Fibroblast of skin of right quadriceps (primary cell): ENCODE results near the gene HMCN2.

Experiments
- DNase-seq: peaks from one replicate; pipeline ENCODE4 v3.0.0-alpha.2; 2013

HMCN2 gene

GRCh38 chr9:130371196-130371966 lies 105.8 kb downstream of the HMCN2 start:
- no peak for DNase-seq

- DNase-seq, result no peak
Measured at GRCh38 chr9:130372057-130372456, 106.5 kb downstream of the HMCN2 start.

GRCh38 chr9:130373679-130374325 lies 108.2 kb downstream of the HMCN2 start:
- DNase-seq, result no peak

GRCh38 chr9:130377612-130378011 lies 112.1 kb downstream of the HMCN2 start:
- no peak for DNase-seq

GRCh38 chr9:130378875-130379648 lies 113.5 kb downstream of the HMCN2 start:
- DNase-seq, result no peak

GRCh38 chr9:130379649-130379970 lies 114.0 kb downstream of the HMCN2 start:
- DNase-seq, result no peak

GRCh38 chr9:130380920-130381469 lies 115.4 kb downstream of the HMCN2 start:
- DNase-seq, result no peak

GRCh38 chr9:130381660-130382059 lies 116.1 kb downstream of the HMCN2 start:
- no peak for DNase-seq

GRCh38 chr9:130382096-130382495 lies 116.5 kb downstream of the HMCN2 start:
- no peak for DNase-seq

GRCh38 chr9:130382636-130383349 lies 117.2 kb downstream of the HMCN2 start:
- no peak for DNase-seq

GRCh38 chr9:130383350-130383715 lies 117.8 kb downstream of the HMCN2 start:
- no peak for DNase-seq

- DNase-seq, result no peak
Measured at GRCh38 chr9:130383979-130384676, 118.6 kb downstream of the HMCN2 start.

- DNase-seq, result no peak
Measured at GRCh38 chr9:130385257-130385656, 119.7 kb downstream of the HMCN2 start.

GRCh38 chr9:130387398-130387797 lies 121.8 kb downstream of the HMCN2 start:
- no peak for DNase-seq

GRCh38 chr9:130387905-130388304 lies 122.3 kb downstream of the HMCN2 start:
- DNase-seq, result no peak

GRCh38 chr9:130390390-130390789 lies 124.8 kb downstream of the HMCN2 start:
- DNase-seq, result no peak

- DNase-seq, result no peak
Measured at GRCh38 chr9:130390986-130391385, 125.4 kb downstream of the HMCN2 start.

- DNase-seq, result no peak
Measured at GRCh38 chr9:130391866-130392265, 126.3 kb downstream of the HMCN2 start.

- DNase-seq, result no peak
Measured at GRCh38 chr9:130393681-130394071, 128.1 kb downstream of the HMCN2 start.

GRCh38 chr9:130394320-130394719 lies 128.8 kb downstream of the HMCN2 start:
- no peak for DNase-seq

- DNase-seq, result no peak
Measured at GRCh38 chr9:130394814-130395470, 129.4 kb downstream of the HMCN2 start.
